ENCODE results near the gene SAMD13. TPM values are rescaled to one million over a fixed set of nuclear protein-coding genes. Genes with fewer than 3 reads are reported as not detected.

SAMD13 gene
- total RNA-seq, 6 donors from 2014 or later: 0.71 to 1.9 (median 0.90) TPM; not detected in 2

GRCh38 chr1:84386716-84387479 lies 85.4 kb downstream of the SAMD13 start:
- Histone ChIP-seq H3K9me3 (no peaks in the 10 kb centered on the region), H3K4me3 (no peak overlapping the region), H3K27ac (no peak overlapping the region), H3K27me3 (no peaks in the 10 kb centered on the region), H3K36me3 (no peaks in the 10 kb centered on the region), H3K4me1 (no peaks in the 10 kb centered on the region)
- ATAC-seq (ENCODE audit: low FRiP score in 2 of 2) (no peak), DNase-seq (no peak)
- TF ChIP-seq POLR2AphosphoS5 (IDR thresholded peaks at IDR 0.05) (no peak), CTCF (IDR thresholded peaks at IDR 0.05) (no peak), EP300 (IDR thresholded peaks at IDR 0.05) (no peak), POLR2A (IDR thresholded peaks at IDR 0.05) (no peak)
- WGBS, 2 donors: 85 to 87% methylated on average over 5 of the region's 5 CpGs

- no peak overlapping the region for H3K27ac ChIP-seq
- H3K4me1 ChIP-seq: no peaks in the 10 kb centered on the region
- no peaks in the 10 kb centered on the region for H3K36me3 ChIP-seq
- ATAC-seq (ENCODE audit: low FRiP score in 2 of 2) (no peak), DNase-seq (no peak)
- 72 to 78% methylated on average over 8 of the region's 8 CpGs for WGBS, 2 donors
- no peak overlapping the region for H3K4me3 ChIP-seq
- H3K27me3 ChIP-seq: no peaks in the 10 kb centered on the region
- H3K9me3 ChIP-seq: no peaks in the 10 kb centered on the region
- TF ChIP-seq CTCF (IDR thresholded peaks at IDR 0.05) (no peak), POLR2A (IDR thresholded peaks at IDR 0.05) (no peak), POLR2AphosphoS5 (IDR thresholded peaks at IDR 0.05) (no peak), EP300 (IDR thresholded peaks at IDR 0.05) (no peak)
These were observed 86.1 kb downstream of the SAMD13 start for GRCh38 chr1:84387480-84388163.

DNA sequence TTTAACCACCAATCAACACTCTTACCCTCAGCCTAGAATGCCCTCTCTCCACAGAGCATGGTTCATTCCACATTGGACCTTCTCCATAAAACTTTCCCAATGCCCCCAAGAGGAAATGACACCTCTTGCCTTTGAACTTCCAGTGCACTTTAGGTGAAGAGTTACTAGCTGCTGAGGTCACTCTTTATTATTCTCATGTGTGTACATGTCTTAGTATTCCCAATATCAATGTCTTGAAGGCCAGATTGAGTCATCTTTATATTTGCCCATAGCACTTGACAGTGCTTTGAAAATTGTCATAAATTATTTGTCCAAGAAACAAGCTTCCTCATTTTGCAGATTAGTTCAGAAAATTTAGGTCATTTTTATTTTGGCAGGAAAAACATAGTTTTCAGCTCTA lies 88.7 kb downstream of the SAMD13 start:
- DNase-seq: no peak
- H3K4me1 ChIP-seq: no peaks in the 10 kb centered on the region
- TF ChIP-seq POLR2AphosphoS5 (IDR thresholded peaks at IDR 0.05): no peak
- no peak for TF ChIP-seq CTCF (IDR thresholded peaks at IDR 0.05)
- no peak for TF ChIP-seq POLR2A (IDR thresholded peaks at IDR 0.05)
- no peak for TF ChIP-seq EP300 (IDR thresholded peaks at IDR 0.05)
- no peaks in the 10 kb centered on the region for H3K9me3 ChIP-seq
- no peaks in the 10 kb centered on the region for H3K27me3 ChIP-seq
- H3K36me3 ChIP-seq: no peaks in the 10 kb centered on the region
- no peak overlapping the region for H3K27ac ChIP-seq
- no peak for ATAC-seq (ENCODE audit: low FRiP score in 2 of 2)
- H3K4me3 ChIP-seq: no peak overlapping the region

DNA sequence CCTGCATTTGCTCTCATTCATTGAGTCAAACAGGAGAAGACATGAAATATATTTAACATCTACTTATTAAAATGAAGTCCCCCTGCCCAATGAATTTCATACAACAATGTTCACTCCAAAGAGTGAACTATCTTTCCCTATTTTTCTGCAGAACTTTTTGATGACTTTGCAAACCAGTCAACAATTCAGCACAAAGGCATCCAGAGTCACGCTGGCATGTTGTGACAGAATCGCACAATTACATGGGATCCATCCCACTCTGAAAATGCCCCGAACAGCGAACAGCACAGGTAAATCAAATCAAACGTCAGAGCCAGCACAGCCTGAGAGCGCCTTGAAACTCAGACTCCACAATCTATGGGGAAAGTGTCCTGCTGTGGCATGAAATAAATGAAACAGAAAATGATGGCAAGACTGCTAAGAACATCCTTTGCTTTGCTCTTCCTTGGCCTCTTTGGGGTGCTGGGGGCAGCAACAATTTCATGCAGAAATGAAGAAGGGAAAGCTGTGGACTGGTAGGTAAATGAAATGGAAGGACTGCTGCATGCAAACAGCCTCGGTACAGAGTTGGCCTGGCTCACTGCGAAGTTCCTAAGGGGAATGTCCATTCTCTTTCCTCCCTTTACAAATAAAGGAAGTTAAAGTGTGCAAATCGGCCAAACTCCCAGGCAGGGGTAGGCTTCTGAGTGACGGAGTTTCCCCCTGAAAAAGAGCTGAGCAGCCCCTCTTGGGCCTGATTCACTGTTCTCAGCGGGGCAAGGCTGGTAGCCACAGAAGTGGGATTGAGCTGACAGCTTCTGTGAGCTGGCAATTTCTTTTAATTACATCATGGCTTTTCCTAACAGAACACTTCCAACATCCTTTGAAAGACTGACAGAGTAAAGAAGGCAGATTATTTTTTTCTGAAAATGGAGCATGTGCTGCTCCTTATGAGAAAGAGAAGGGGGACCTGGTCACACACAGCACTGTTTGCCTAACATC lies 97.0 kb downstream of the SAMD13 start, which contains the start of gene DNASE2B:
Gene DNASE2B (plus strand): TSS at position 310 of the 981 bp plus-strand sequence. CDS start 81 bp downstream, at position 391.
- no peaks in the 10 kb centered on the region for H3K27me3 ChIP-seq
- H3K27ac ChIP-seq: no peak within 1 kb of the TSS
- DNase-seq: no peak
- no peaks in the 10 kb centered on the region for H3K4me1 ChIP-seq
- ATAC-seq (ENCODE audit: low FRiP score in 2 of 2): no peak
- no peaks in the 10 kb centered on the region for H3K9me3 ChIP-seq
- no peaks in the 10 kb centered on the region for H3K36me3 ChIP-seq
- TF ChIP-seq POLR2AphosphoS5 (IDR thresholded peaks at IDR 0.05): no peak
- TF ChIP-seq POLR2A (IDR thresholded peaks at IDR 0.05): no peak
- TF ChIP-seq CTCF (IDR thresholded peaks at IDR 0.05): no peak
- TF ChIP-seq EP300 (IDR thresholded peaks at IDR 0.05): no peak
- H3K4me3 ChIP-seq: no peak within 1 kb of the TSS
- WGBS, 2 donors: 77 to 87% methylated on average over 11 of the region's 11 CpGs

Small RNAs within 50 kb of the gene (small RNA-seq; reads per million reads assigned to genes)
- gene RF00410: 0 reads per million in 4 donors

Other genes with a start within 250 kb of the SAMD13 start
- gene PRKACB, start 157.4 kb upstream of the SAMD13 start, total RNA-seq: 10 to 100 TPM in 5 of 6 donors, 1 to 10 TPM in 1; 7.9 to 27.8 (median 18.3) TPM
- 10 to 100 TPM in 2 of 6 donors, 1 to 10 TPM in 3, not detected in 1; 1.5 to 14.7 (median 5.5) TPM for gene DNASE2B, start 96.8 kb downstream of the SAMD13 start, total RNA-seq
- 10 to 100 TPM; 12.2 to 46.4 (median 25.4) TPM for gene RPF1, start 177.6 kb downstream of the SAMD13 start, total RNA-seq
- 10 to 100 TPM in 1 of 6 donors, 1 to 10 TPM in 4, not detected in 1; 1.4 to 19.9 (median 1.7) TPM for gene SPATA1, start 204.7 kb downstream of the SAMD13 start, total RNA-seq
- 100 to 1,000 TPM in 3 of 6 donors, 10 to 100 TPM in 3; 54.5 to 151 (median 102) TPM for gene GNG5, start 204.9 kb downstream of the SAMD13 start, total RNA-seq

All from upper lobe of left lung (tissue), 6 donors.